HG03469 (cell line): ENCODE measurements around the gene TLK2.

Experiments used
- ATAC-seq: cut with Tn5 transposase; IDR thresholded peaks from one replicate; pipeline ENCODE4 v1.9.1; 2021; ENCODE audit warnings: mild to moderate bottlenecking, moderate library complexity, moderate number of reproducible peaks; ENCODE audit not compliant: unreplicated experiment

Gene TLK2

GRCh38 chr17:62625870-62626200, 147.2 kb downstream of the TLK2 start:
- ATAC-seq = no peak

DNA sequence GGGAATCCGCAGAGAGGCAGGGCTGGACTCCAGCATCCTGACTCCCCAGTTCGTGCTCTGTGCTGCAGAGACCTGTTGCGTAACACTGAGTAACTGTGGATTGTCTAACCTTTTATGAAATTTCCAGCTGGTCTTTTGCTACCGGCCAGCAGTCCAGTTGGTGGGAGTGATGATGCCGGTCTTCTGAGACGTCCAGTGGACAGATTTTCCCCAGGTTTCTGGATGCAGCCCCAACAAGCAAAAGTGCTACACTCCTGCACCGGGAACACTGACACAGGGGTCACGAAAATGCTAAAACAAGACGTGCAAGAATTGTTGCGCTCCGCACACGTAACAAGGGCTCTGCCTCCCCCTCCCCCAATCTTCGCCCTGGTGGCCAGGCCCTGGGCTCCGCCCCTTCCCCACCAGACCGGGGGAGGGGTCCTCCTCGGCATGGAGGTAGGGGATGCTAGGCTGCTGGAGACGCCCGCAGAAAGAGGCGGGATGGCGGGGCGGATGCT, 148.1 kb downstream of the TLK2 start:
- ATAC-seq = no peak

GRCh38 chr17:62627219-62627903, 148.7 kb downstream of the TLK2 start, which contains the start of gene MRC2:
Gene MRC2, plus strand, starts transcription at chr17:62627670. Its CDS starts 133 bp downstream, at chr17:62627803.
- no peak for ATAC-seq

GRCh38 chr17:62627904-62628633, 149.4 kb downstream of the TLK2 start:
- no peak for ATAC-seq

GRCh38 chr17:62628831-62629555, 150.4 kb downstream of the TLK2 start:
- ATAC-seq = no peak

DNA sequence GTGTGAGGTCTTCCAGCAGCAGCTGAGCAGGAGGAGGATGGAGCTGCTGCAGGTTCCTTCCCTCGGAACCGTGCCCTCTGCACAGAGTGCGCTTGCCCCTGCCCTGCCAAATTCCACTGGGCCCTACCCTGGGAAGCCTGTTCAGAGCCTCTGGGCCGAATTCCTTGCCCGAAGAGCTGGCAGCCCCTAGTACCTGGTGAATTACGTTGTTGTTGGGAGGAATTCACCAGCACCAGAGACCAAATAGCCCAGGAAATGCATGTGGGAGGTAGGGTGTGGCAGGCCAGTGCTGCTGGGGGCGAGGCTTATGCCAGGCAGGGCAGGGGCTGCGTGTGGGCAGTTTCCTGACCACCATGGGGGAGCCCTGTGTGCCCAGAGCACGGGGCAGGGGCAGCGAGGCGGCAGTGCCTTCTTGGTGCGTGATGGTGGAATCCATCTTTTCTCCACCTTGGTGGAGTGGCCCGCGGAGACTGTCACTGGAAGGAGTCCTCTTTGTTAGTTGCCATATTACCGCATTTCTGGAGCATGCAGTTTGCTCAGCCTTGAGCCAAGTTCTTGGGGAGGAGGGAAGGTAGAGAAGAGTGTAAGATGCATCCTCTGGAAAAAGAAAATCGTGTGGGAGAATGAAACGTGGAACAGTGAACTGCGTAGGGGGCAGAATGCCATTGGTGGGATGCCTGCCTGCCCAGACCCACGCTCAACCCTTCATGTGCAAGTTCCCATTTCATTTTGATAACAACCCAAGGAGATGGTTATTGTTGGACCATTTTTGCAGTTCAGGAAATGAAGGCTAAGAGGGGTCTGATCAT, 151.1 kb downstream of the TLK2 start:
- no peak for ATAC-seq

GRCh38 chr17:62630365-62631085, 151.9 kb downstream of the TLK2 start:
- ATAC-seq = no peak

DNA sequence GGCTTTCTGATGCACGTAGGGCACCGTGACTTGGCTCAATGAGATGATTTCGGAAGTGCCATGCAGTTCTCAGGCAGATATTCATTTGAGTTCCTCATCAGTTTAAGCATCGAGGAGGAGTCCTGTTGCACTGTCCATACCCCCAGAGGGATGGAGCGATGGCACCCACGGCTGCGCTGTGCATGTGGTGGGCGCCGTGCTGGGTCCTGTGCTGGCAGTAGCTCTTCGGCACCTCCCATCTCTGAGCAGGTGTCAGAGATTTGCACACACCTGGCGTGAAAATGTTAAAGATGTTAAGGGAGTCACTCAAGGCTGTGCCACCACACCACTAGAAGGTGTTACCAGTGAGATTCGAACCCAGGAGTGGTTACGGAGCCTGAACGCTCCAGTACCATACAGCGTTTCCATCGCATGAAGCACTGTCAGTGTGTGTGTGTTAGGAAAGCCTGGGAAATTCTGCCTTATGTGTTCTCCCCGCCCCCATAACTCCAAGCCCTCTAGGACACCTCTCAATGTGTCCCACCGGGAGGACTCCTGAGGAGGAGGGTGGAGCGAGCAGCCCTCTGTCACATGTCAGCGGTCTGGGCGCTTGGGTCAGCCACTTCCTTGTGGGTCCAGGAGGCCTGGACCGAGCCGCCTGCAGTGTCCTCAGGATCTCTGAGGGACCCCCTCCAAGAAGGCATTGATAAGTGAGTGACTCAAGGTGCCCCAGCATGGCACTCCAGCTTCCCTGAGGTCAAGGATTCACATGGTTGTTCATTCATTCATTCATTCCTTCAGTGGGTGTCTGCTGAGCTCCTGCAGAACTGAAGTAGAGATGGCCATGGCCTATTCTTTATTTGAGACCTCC, 152.7 kb downstream of the TLK2 start:
- no peak for ATAC-seq

- ATAC-seq = no peak
Observed at GRCh38 chr17:62631936-62632924, 153.6 kb downstream of the TLK2 start.

DNA sequence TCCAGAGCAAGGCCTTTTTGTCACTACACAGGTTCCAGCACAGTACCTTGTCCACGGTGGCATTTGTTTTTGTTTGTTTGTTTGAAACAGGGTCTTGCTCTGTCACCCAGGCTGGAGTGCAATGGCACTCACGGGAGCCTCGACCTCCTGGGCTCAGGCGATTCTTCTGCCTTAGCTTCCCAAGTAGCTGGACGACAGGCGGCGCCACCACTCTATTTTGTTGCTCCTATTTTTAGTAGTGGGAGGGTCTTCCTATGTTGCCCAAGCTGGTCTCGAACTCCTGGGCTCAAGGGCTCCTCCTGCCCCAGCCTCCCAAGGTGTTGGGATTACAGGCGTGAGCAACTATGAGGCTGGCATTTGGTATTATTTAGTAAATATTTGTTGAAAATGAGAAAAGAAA, 159.2 kb downstream of the TLK2 start:
- ATAC-seq = no peak

DNA sequence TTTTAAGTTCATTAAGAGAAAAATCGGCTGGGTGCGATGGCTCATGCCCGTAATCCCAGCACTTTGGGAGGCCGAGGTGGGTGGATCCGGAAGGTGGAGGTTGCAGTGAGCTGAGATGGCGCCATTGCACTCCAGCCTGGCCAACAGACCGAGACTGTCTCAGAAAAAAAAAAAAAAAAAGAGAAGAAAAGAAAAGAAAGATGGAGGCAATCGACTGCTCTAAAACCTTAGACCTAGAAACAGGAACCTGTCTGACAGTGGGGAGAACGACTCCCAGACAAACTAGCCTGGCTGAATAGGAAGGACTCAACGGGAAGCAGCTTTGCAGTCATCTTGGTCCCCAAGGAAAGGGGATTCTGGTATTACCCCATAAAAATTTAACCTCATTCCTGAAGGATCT, 162.5 kb downstream of the TLK2 start:
- ATAC-seq = no peak

- ATAC-seq = no peak
Observed at GRCh38 chr17:62641951-62642350, 163.3 kb downstream of the TLK2 start.

- no peak for ATAC-seq
Observed at GRCh38 chr17:62643496-62643895, 164.9 kb downstream of the TLK2 start.

DNA sequence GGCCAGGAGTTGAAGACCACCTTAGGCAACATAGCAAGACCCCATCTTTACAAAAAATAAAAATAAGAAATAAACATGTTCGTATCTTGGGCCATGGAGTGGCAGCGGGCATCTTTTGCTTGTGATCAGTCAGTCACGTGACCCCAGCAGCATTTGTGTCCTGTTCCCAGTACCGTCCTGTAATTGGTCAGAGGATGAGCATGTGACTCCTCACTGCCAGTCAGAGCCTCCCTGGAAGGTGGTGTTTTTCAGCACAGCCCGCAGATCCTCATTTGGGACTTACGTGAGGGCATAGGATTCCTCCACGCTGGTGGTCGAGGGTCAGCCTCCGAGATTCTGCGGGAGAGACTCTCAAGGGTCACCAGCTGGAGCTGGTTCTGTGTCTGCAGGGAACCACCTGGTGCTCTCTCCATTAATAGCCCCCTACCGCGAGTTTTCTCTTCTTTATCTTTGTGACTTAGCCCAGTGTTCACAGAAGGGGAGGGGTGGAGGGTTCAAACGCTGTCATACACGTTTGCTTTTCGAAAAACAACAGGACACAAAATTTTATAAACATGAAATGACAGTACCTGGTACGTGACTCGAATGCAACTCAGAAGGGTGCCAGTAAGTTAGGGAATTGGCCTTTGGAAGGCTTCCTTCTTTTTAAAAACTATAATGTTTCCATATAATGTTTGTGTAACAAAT, 166.0 kb downstream of the TLK2 start:
- ATAC-seq = no peak

DNA sequence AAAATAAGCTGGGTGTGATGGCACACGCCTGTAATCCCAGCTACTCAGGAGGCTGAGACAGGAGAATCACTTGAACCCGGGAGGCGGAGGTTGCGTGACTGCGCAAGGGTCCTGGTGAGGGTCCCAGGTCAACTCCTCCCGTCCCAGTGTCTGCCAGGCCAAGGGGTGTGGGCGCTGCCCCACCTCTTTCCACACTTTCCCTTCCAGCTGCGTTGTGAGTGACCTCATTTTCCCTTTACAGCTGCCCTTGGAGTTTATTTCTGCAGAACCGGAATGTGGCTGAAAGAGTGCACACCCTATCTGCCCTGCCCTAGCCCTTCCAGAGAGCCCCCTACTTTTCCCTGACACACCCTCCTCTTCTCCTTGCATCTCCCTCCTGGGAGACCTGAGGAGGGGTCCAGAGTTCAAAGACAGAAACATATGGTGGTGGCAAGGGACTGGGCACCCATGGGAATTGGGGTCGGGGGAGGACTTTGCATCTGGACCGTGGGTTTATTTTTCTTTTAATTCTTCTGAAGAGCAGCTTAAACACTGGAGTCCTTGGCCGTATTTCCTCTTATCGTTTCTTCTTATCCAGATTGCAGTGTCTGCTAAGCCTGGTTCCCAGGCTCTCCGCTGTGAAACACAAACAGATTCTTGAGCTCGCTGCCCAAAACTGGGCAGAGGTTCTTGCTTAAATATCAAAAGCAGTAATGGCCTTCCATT, 169.8 kb downstream of the TLK2 start:
- ATAC-seq = no peak

GRCh38 chr17:62648956-62649294, 170.3 kb downstream of the TLK2 start:
- no peak for ATAC-seq

DNA sequence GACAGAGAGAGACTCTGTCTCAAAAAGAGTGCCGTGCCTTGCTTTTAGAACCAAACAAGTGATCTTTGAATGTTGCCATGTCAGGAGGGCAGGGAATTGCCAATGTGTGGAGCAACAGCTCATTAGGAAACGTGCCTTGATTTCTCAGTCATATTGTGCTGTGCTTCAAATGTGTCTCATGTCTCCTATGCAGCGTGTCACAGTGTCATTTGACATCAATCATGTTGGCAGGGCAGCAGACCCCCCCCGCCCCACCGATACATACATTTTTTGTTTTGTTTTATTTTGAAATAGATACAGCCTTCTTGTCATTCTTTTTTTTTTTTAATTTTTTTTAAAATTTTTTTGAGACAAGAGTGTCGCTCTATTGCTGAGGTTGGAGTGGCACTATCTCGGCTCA, 170.9 kb downstream of the TLK2 start:
- no peak for ATAC-seq
